Activated T-helper 1 cell treated with Interleukin-2 at 50 U/mL for 16 hours (primary cell): ENCODE measurements around the gene ADGRF4.

Source experiments
- DNase-seq: peaks from one replicate; pipeline ENCODE4 v3.0.0-alpha.2; 2020; ENCODE audit warnings: low read depth

The ADGRF4 gene

GRCh38 chr6:47681201-47681990 is 17.0 kb upstream of the ADGRF4 start:
- no peak for DNase-seq

GRCh38 chr6:47686411-47686810 is 12.0 kb upstream of the ADGRF4 start:
- no peak for DNase-seq

GRCh38 chr6:47687432-47687831 is 10.9 kb upstream of the ADGRF4 start:
- DNase-seq, result no peak

GRCh38 chr6:47690214-47690613 is 8.2 kb upstream of the ADGRF4 start:
- no peak for DNase-seq

GRCh38 chr6:47690791-47691190 is 7.6 kb upstream of the ADGRF4 start:
- DNase-seq, result no peak

GRCh38 chr6:47697925-47698324 is 455 bp upstream of the ADGRF4 start:
- DNase-seq, result no peak

- DNase-seq, result no peak
Observed at GRCh38 chr6:47700053-47700452, 1.7 kb downstream of the ADGRF4 start.

- DNase-seq, result no peak
Observed at GRCh38 chr6:47700596-47700995, 2.2 kb downstream of the ADGRF4 start.

GRCh38 chr6:47701363-47701762 is 3.0 kb downstream of the ADGRF4 start:
- no peak for DNase-seq

GRCh38 chr6:47709160-47709559 is 10.8 kb downstream of the ADGRF4 start:
- no peak for DNase-seq

GRCh38 chr6:47710295-47710694 is 11.9 kb downstream of the ADGRF4 start:
- DNase-seq, result no peak

- DNase-seq, result no peak
Observed at GRCh38 chr6:47713200-47713599, 14.8 kb downstream of the ADGRF4 start.

GRCh38 chr6:47714802-47715201 is 16.4 kb downstream of the ADGRF4 start:
- DNase-seq, result no peak

GRCh38 chr6:47715782-47716181 is 17.4 kb downstream of the ADGRF4 start:
- no peak for DNase-seq

- DNase-seq, result no peak
Observed at GRCh38 chr6:47716207-47716606, 17.8 kb downstream of the ADGRF4 start.

GRCh38 chr6:47718571-47718970 is 20.2 kb downstream of the ADGRF4 start:
- no peak for DNase-seq

GRCh38 chr6:47721189-47721588 is 22.8 kb downstream of the ADGRF4 start:
- no peak for DNase-seq

- no peak for DNase-seq
Observed at GRCh38 chr6:47722194-47722593, 23.8 kb downstream of the ADGRF4 start.

GRCh38 chr6:47724300-47724699 is 25.9 kb downstream of the ADGRF4 start:
- no peak for DNase-seq

- no peak for DNase-seq
Observed at GRCh38 chr6:47727391-47727790, 29.0 kb downstream of the ADGRF4 start.

- no peak for DNase-seq
Observed at GRCh38 chr6:47729019-47729418, 30.6 kb downstream of the ADGRF4 start.

- no peak for DNase-seq
Observed at GRCh38 chr6:47729457-47729856, 31.1 kb downstream of the ADGRF4 start.

GRCh38 chr6:47733879-47734558 is 35.6 kb downstream of the ADGRF4 start:
- DNase-seq, result no peak
